ENCODE results near the gene PRAMEF1. TPM values are rescaled to one million over a fixed set of nuclear protein-coding genes. Genes with fewer than 3 reads are reported as not detected.

Gene PRAMEF1
- total RNA-seq, 1 experiment from 2014 or later: not detected

DNA sequence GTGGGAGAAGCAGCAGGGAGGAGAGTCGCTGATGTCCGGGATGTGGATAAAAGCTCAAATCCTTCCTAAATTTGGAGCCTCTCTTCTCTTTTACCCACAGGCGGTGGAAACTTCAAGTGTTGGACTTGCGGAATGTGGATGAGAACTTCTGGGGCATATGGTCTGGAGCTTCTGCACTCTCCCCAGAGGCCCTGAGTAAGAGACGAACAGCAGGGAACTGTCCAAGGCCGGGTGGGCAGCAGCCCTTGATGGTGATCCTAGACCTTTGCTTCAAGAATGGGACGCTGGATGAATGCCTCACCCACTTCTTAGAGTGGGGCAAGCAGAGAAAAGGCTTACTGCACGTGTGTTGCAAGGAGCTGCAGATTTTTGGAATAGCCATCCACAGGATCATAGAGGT, 15.8 kb upstream of the PRAMEF1 start:
- H3K27me3 Mint-ChIP-seq (ENCODE audit: insufficient read depth, unreplicated experiment): peaks cover 6% of the 10 kb centered on the region
- Histone ChIP-seq H3K4me3 (ENCODE audit: low read depth, low read length) (no peak overlapping the region), H3K4me1 (no peaks in the 10 kb centered on the region), H3K27me3 (replicated peaks; ENCODE audit: control insufficient read depth, insufficient read depth, low read length) (no peaks in the 10 kb centered on the region), H3K36me3 (ENCODE audit: control insufficient read depth, insufficient read depth, low read length) (no peaks in the 10 kb centered on the region), H3K9me3 (no peaks in the 10 kb centered on the region)
- TF ChIP-seq, protein P1, sequence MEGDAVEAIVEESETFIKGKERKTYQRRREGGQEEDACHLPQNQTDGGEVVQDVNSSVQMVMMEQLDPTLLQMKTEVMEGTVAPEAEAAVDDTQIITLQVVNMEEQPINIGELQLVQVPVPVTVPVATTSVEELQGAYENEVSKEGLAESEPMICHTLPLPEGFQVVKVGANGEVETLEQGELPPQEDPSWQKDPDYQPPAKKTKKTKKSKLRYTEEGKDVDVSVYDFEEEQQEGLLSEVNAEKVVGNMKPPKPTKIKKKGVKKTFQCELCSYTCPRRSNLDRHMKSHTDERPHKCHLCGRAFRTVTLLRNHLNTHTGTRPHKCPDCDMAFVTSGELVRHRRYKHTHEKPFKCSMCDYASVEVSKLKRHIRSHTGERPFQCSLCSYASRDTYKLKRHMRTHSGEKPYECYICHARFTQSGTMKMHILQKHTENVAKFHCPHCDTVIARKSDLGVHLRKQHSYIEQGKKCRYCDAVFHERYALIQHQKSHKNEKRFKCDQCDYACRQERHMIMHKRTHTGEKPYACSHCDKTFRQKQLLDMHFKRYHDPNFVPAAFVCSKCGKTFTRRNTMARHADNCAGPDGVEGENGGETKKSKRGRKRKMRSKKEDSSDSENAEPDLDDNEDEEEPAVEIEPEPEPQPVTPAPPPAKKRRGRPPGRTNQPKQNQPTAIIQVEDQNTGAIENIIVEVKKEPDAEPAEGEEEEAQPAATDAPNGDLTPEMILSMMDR (IDR thresholded peaks at IDR 0.05; ENCODE audit: insufficient read depth in 1 of 2, low read depth in 1 of 2, low read length in 1 of 2, severe bottlenecking in 1 of 2, unreplicated experiment in 1 of 2): no peak
- H3K4me3 Mint-ChIP-seq (ENCODE audit: unreplicated experiment): no peak overlapping the region
- no TSS peak for BruUV-seq (replicated peaks)
- H3K4me1 Mint-ChIP-seq (ENCODE audit: low read depth, unreplicated experiment): no peaks in the 10 kb centered on the region
- CTCF ChIA-PET: no interaction called here
- H3K36me3 Mint-ChIP-seq (ENCODE audit: insufficient read depth, unreplicated experiment): no peaks in the 10 kb centered on the region
- no peak overlapping the region for H3K27ac Mint-ChIP-seq (ENCODE audit: unreplicated experiment)
- no peak for DNase-seq
- POLR2A ChIA-PET: no interaction called here
- H3K9me3 Mint-ChIP-seq (ENCODE audit: unreplicated experiment): no peaks in the 10 kb centered on the region
- intact Hi-C loops (cut with micrococcal nuclease; ENCODE audit: unreplicated experiment): no loop called here

DNA sequence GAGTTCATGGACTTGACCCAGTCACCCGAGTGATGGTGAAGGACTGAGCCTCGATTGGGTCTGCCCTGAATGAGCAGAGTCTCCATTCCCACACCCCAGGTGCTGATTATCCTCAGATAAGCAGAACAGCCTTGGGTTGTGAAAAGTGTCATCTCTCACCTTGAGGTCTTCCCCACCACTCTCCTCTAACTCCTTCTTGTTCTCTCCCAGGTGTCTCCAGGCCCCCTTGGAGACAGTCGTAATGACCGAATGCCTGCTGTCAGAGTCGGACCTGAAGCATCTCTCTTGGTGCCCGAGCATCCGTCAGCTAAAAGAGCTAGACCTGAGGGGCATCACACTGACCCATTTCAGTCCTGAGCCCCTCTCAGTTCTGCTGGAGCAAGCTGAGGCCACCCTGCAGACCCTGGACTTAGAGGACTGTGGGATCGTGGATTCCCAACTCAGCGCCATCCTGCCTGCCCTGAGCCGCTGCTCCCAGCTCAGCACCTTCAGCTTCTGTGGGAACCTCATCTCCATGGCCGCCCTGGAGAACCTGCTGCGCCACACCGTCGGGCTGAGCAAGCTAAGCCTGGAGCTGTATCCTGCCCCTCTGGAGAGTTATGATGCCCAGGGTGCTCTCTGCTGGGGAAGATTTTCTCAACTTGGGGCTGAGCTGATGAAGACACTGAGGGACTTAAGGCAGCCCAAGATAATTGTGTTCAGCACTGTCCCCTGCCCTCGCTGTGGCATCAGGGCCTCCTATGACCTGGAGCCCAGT, 14.2 kb upstream of the PRAMEF1 start:
- ChIA-PET CTCF (no interaction called here), POLR2A (interaction anchor here (0.6 kb wide), 1 partner anchor 417 kb away, joined by 3 read pairs; no protein-coding TSS in a partner anchor)
- H3K27me3 Mint-ChIP-seq (ENCODE audit: insufficient read depth, unreplicated experiment): peaks cover 3% of the 10 kb centered on the region
- no peaks in the 10 kb centered on the region for H3K4me1 Mint-ChIP-seq (ENCODE audit: low read depth, unreplicated experiment)
- no peak overlapping the region for H3K27ac Mint-ChIP-seq (ENCODE audit: unreplicated experiment)
- H3K36me3 Mint-ChIP-seq (ENCODE audit: insufficient read depth, unreplicated experiment): no peaks in the 10 kb centered on the region
- Histone ChIP-seq H3K4me1 (no peaks in the 10 kb centered on the region), H3K4me3 (ENCODE audit: low read depth, low read length) (no peak overlapping the region), H3K36me3 (ENCODE audit: control insufficient read depth, insufficient read depth, low read length) (no peaks in the 10 kb centered on the region), H3K9me3 (no peaks in the 10 kb centered on the region), H3K27me3 (replicated peaks; ENCODE audit: control insufficient read depth, insufficient read depth, low read length) (no peaks in the 10 kb centered on the region)
- no peak for DNase-seq
- BruUV-seq (replicated peaks): no TSS peak
- H3K4me3 Mint-ChIP-seq (ENCODE audit: unreplicated experiment): no peak overlapping the region
- TF ChIP-seq, protein P1 (IDR thresholded peaks at IDR 0.05; ENCODE audit: insufficient read depth in 1 of 2, low read depth in 1 of 2, low read length in 1 of 2, severe bottlenecking in 1 of 2, unreplicated experiment in 1 of 2): no peak
- intact Hi-C loops (cut with micrococcal nuclease; ENCODE audit: unreplicated experiment): no loop called here
- no peaks in the 10 kb centered on the region for H3K9me3 Mint-ChIP-seq (ENCODE audit: unreplicated experiment)

DNA sequence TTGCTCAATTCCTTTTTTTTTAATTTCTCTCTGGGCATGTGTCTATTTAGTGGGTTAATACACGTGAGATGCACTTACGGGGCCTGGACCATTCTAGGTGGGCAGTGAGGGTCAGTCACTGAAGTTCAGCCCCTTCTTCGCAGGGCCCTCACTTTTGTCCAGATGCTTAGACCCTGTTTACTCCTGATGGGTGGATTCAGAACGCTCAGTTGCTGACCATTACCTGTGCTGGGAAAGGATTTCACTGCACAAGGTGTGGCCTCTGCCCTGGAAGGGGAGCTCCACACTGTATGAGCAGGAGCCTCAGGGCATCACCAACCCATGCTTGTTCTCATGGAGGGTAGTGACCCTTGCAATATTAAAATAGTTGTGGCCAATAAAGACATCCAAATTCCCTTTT, 13.1 kb upstream of the PRAMEF1 start:
- no peaks in the 10 kb centered on the region for H3K4me1 ChIP-seq
- no TSS peak for BruUV-seq (replicated peaks)
- Mint-ChIP-seq H3K27me3 (ENCODE audit: insufficient read depth, unreplicated experiment) (peaks cover 3% of the 10 kb centered on the region), H3K4me1 (ENCODE audit: low read depth, unreplicated experiment) (no peaks in the 10 kb centered on the region), H3K4me3 (ENCODE audit: unreplicated experiment) (no peak overlapping the region), H3K9me3 (ENCODE audit: unreplicated experiment) (no peaks in the 10 kb centered on the region), H3K36me3 (ENCODE audit: insufficient read depth, unreplicated experiment) (no peaks in the 10 kb centered on the region), H3K27ac (ENCODE audit: unreplicated experiment) (no peak overlapping the region)
- ChIA-PET CTCF (no interaction called here), POLR2A (no interaction called here)
- no peaks in the 10 kb centered on the region for H3K27me3 ChIP-seq (replicated peaks; ENCODE audit: control insufficient read depth, insufficient read depth, low read length)
- H3K4me3 ChIP-seq (ENCODE audit: low read depth, low read length): no peak overlapping the region
- no peaks in the 10 kb centered on the region for H3K9me3 ChIP-seq
- intact Hi-C loops (cut with micrococcal nuclease; ENCODE audit: unreplicated experiment): no loop called here
- TF ChIP-seq, protein P1 (IDR thresholded peaks at IDR 0.05; ENCODE audit: insufficient read depth in 1 of 2, low read depth in 1 of 2, low read length in 1 of 2, severe bottlenecking in 1 of 2, unreplicated experiment in 1 of 2): no peak
- no peak for DNase-seq
- no peaks in the 10 kb centered on the region for H3K36me3 ChIP-seq (ENCODE audit: control insufficient read depth, insufficient read depth, low read length)
